HG03442 (cell line): ENCODE data around the gene IL1RAP.

ENCODE experiments used
- ATAC-seq: cut with Tn5 transposase; IDR thresholded peaks from one replicate; pipeline ENCODE4 v1.9.1; 2021; ENCODE audit warnings: mild to moderate bottlenecking, moderate library complexity; ENCODE audit not compliant: unreplicated experiment

The IL1RAP gene

DNA sequence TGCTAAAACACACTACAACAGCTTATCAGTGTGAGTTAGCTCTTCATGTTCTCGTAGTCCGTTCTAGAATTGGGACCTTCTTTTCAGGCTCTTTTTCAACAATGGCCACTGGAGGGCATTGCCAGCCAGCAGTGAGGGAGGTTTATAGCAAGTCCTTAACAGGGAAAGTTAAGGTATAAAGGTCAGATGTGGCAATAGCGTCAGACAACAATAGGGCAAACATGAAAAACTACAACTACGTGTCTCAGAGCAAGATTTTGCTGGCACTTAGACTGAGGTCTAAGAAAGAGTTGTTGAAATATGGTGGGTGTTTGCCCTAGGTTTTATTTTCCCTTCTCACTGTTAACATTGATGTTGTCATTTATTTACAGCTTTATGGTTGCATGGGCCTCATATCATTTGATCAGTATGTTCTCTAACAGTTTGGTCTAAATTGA lies 187.2 kb downstream of the IL1RAP start:
- ATAC-seq: peak; percentile 63

DNA sequence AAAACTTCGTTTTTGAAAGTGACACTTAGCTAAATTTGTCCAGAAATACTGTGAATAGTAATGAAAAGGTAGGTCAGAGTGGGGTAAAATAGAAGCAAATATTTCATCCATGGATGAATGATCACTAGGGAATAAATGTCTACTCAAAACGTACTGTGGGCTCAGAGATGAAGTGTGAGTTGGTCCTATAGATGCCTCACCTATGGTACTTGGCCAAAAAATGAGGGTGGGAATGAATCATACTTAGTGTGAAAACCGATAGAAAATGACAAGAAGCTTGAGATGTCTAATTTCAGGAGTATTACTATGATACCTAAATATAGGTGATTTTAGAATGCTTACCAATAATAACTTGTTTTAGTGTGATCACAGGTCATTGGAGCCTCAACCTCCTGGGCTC lies 192.7 kb downstream of the IL1RAP start:
- no peak for ATAC-seq
